NCI-H146 (cell line): Measurements from ENCODE around the gene COPS7B.

ENCODE experiments used
- DNase-seq: peaks from one replicate; lab custom pipeline; 2025; lab: John Stamatoyannopoulos, UW

COPS7B gene

DNA sequence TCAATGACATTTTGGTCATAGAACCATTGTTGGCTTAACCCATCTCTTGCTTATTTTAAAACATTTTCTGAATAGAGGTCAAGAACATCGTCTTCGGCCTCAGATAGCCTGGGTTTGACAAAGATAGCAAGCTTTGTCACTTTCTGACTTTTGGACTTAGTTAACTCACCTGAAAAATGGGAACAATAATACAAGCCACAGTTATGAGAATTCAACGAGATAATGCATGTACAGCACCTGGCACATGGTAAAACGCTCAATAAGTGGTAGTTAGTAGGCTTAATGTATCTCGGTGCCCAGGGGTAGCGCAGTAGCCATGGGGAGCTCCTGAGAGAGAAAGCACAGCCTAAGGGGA, 446 bp upstream of the COPS7B start:
- no peak for DNase-seq

- DNase-seq: no peak
These were observed 660 bp downstream of the COPS7B start for GRCh38 chr2:231786917-231787292.

- no peak for DNase-seq
These were observed 4.9 kb downstream of the COPS7B start for GRCh38 chr2:231791107-231791506.

DNA sequence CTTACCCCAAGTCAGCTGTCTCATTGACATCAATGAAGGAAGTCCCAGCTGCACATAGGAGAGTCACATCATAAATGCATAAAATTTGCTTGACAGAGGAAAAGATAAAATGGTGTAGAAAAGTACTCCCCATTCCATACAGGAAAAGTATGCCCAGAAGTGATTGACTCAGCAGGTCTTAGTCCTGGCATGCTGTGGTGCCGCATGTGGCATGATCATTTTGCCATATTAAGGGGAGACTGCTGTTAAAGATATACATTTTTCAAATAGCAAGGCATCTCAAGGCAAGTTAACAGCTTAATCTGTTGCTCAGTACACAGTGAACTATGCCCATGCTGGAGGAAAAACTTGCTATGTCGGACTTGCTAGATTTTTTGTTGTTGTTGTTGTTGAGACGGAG, 8.1 kb downstream of the COPS7B start:
- DNase-seq: no peak

DNA sequence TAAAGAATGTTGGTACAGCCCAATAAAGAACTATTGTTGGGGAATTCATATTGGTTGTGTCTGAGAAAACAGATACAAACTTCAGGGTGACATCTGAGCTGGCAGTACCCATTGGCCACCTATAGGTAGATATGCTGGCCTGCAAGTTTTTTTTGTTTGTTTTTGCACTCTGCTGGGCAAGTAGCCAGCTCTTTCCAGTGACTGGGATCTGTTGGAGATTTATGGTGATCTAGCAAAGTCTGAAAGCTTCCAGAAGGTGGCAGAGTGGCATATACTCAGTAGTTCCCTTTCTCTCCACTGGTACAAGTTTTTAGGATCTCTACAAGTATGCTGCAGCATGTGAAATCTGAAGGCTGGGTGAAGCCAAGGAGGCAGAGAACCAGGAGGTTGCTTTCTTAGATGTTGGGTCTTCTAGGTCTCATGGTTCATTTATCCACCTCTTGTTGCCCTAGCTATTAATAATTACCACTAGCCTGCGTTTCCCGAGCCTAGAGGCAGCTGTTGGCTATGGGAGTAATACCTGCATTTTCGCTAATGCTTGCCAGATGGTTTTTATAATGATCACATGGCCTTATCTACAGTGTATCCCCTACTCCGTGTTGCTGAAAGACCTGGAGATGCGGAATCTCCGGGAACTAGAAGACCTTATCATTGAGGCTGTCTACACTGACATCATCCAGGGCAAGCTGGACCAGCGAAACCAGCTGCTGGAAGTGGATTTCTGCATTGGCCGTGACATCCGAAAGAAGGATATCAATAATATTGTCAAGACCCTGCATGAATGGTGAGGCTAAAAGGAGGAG, 9.5 kb downstream of the COPS7B start:
- peak; percentile 2 for DNase-seq

GRCh38 chr2:231800493-231801091, 14.3 kb downstream of the COPS7B start:
- DNase-seq: peak; percentile 8

- no peak for DNase-seq
These were observed 17.4 kb downstream of the COPS7B start for GRCh38 chr2:231803501-231804138.

DNA sequence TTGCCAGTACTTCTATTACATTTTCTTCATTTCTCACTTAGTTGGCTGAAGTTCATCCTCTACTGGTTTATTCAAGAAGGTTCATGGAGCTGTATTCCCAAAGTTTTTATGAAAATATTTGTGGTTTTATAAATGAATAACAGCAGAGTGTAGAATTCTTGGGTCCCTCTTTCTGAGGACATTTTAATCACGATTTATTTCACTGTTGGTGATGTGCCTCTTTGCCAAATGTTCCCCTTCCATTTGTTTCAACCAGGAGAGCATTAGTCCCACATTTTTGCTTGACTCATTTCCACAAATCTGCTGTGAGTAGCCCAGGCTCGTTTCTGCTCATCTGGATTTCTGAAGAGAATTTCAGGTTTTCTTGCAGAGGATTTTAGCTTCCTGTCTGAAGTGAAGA, 20.8 kb downstream of the COPS7B start:
- DNase-seq: no peak

- DNase-seq: no peak
These were observed 24.7 kb downstream of the COPS7B start for GRCh38 chr2:231810905-231811304.

GRCh38 chr2:231816327-231817026, 30.2 kb downstream of the COPS7B start:
- DNase-seq: no peak

GRCh38 chr2:231819447-231820042, 33.3 kb downstream of the COPS7B start:
- DNase-seq: no peak

GRCh38 chr2:231820786-231821303, 34.6 kb downstream of the COPS7B start:
- DNase-seq: no peak

DNA sequence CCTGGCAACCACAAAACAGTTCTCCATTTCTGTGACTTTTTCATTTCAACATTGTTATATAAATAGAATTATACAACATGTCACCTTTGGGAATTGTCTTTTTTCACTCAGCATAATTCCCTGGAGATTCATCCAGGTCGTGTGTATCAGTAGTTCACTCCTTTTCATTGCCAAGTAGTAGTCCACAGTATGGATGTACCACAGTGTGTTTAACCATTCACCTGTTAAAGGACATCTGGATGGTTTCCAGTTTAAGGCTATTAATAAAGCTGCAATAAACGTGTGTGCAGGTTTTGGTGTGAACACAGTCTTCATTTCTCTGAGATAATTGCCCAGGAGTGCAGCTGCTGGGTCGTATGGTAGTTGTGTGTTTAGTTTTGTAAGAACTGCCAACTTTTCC, 35.7 kb downstream of the COPS7B start:
- no peak for DNase-seq

- no peak for DNase-seq
These were observed 66.9 kb downstream of the COPS7B start for GRCh38 chr2:231853105-231853504.

- no peak for DNase-seq
These were observed 68.4 kb downstream of the COPS7B start for GRCh38 chr2:231854616-231855125.

DNA sequence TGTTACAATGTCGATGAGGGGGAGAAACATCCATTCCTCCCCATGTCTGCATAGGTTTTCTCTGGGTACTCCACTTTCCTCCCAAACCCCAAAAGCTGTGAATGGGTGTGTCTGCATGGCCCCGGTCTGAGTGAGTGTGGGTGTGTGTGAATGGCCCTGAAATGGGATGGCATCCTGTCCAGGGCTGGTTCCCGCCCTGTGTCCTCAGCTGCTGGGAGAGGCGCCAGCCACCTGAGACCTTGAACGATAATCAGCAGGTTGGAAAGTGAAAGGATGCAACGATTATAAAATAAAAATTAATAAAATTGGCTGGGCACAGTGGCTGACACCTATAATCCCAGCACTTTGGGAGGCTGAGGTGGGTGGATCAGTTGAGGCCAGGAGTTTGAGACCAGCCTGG, 70.7 kb downstream of the COPS7B start:
- DNase-seq: no peak
